ENCODE measurements around the gene SEC23IP.

GRCh38 chr10:119892188-119893065 lies at the start of gene SEC23IP:
- peak in 2 of 4 experiments; percentile 29 to 40 for TF ChIP-seq CTCF (IDR thresholded peaks at IDR 0.05)
- no peak for TF ChIP-seq EP300 (IDR thresholded peaks at IDR 0.05)
- TF ChIP-seq POLR2A (IDR thresholded peaks at IDR 0.05) = peak; percentile 80 to 86
